B cell (primary cell): Measurements from ENCODE around the gene TBATA. TPM values are rescaled to one million over a fixed set of nuclear protein-coding genes. Genes with fewer than 3 reads are reported as not detected.

Experiments
- ATAC-seq: fragments of 200-7000 bp; cut with Tn5 transposase; one replicate; pipeline ENCODE4 v1.10.0; 2021; ENCODE audit warnings: low read depth, mild to moderate bottlenecking, moderate number of reproducible peaks, moderate library complexity
- CTCF ChIA-PET: fragments of 350-600 bp; sonication (Branson Sonifier 250); formaldehyde crosslinking; loops from one replicate; lab custom pipeline; 2021; ENCODE audit warnings: antibody characterized with exemption, inconsistent platforms; lab: Charles Lee
- POLR2A ChIA-PET: fragments of 350-600 bp; sonication (Branson Sonifier 250); formaldehyde crosslinking; loops from one replicate; lab custom pipeline; 2021; ENCODE audit warnings: antibody characterized with exemption; lab: Charles Lee
- DNase-seq: peaks from one replicate; pipeline ENCODE4 v3.0.0; 2013
- H2AFZ ChIP-seq: 2 replicates; pipeline ENCODE4 v1.6.1; 2012; ENCODE audit warnings: mild to moderate bottlenecking, low read depth, low read length; ENCODE audit not compliant: insufficient read depth, poor library complexity, severe bottlenecking
- H3K27ac ChIP-seq, 2 donors: 1 replicate in 1 of 2; 2 replicates in 1 of 2; pipeline ENCODE4 v1.5.1; 2012 to 2013; ENCODE audit warnings: low read length in 2 of 2, mild to moderate bottlenecking in 2 of 2, moderate library complexity in 1 of 2
- H3K27me3 ChIP-seq, 4 experiments: fragments of 200-600 bp in 1 of 4; sonication (generic) in 1 of 4; replicated peaks in 1 of 4; 1 replicate in 2 of 4; 2 replicates in 2 of 4; pipeline versions ENCODE4 v1.6.1 to v1.7.0; 2013 to 2016; ENCODE audit warnings: low read length in 3 of 4, mild to moderate bottlenecking in 2 of 4, mixed read lengths in 1 of 4, moderate library complexity in 1 of 4; ENCODE audit not compliant: insufficient read depth in 4 of 4, control insufficient read depth in 3 of 4; ENCODE audit errors: control extremely low read depth in 1 of 4
- H3K36me3 ChIP-seq, 2 experiments: replicated peaks in 1 of 2; 1 replicate in 1 of 2; 2 replicates in 1 of 2; pipeline versions ENCODE4 v1.6.1 to v1.7.1; 2013; ENCODE audit warnings: low read length in 1 of 2; ENCODE audit not compliant: insufficient read depth in 2 of 2, control insufficient read depth in 1 of 2; ENCODE audit errors: control extremely low read depth in 1 of 2, extremely low read depth in 1 of 2
- H3K4me1 ChIP-seq, 2 donors: fragments of 200-600 bp in 1 of 2; sonication (generic) in 1 of 2; 1 replicate in 1 of 2; 2 replicates in 1 of 2; pipeline versions ENCODE4 v1.5.1 to v1.6.1; 2013 to 2017; ENCODE audit warnings: low read length in 2 of 2; ENCODE audit not compliant: control insufficient read depth in 2 of 2, insufficient read depth in 2 of 2
- H3K4me2 ChIP-seq: replicated peaks from 2 replicates; pipeline ENCODE3; 2012; ENCODE audit warnings: mild to moderate bottlenecking, low read depth, low read length; ENCODE audit not compliant: poor library complexity, severe bottlenecking
- H3K4me3 ChIP-seq, 5 experiments: fragments of 200-600 bp in 1 of 5; sonication (generic) in 1 of 5; 1 replicate in 3 of 5; 2 replicates in 2 of 5; pipeline versions ENCODE4 v1.5.1 to v1.7.0; 2011 to 2016; ENCODE audit warnings: low read length in 4 of 5, mild to moderate bottlenecking in 4 of 5, low read depth in 2 of 5, control low read depth in 1 of 5, moderate library complexity in 1 of 5; ENCODE audit not compliant: insufficient read depth in 1 of 5; ENCODE audit errors: control extremely low read depth in 1 of 5, extremely low read depth in 1 of 5
- H3K79me2 ChIP-seq: fragments of 200-600 bp; sonication (generic); one replicate; pipeline ENCODE4 v1.6.0; 2016; ENCODE audit warnings: low read length; ENCODE audit not compliant: control insufficient read depth, insufficient read depth
- H3K9ac ChIP-seq: fragments of 200-600 bp; sonication (generic); 2 replicates; pipeline ENCODE4 v1.6.1; 2017; ENCODE audit warnings: mild to moderate bottlenecking, low read length, moderate library complexity
- H3K9me3 ChIP-seq, 3 donors: one replicate each; pipeline versions ENCODE4 v1.6.1 to v1.7.1; 2013; ENCODE audit warnings: low read length in 2 of 3; ENCODE audit not compliant: control insufficient read depth in 2 of 3, insufficient read depth in 1 of 3; ENCODE audit errors: control extremely low read depth in 1 of 3
- H4K20me1 ChIP-seq: 2 replicates; pipeline ENCODE4 v1.6.0; 2012; ENCODE audit warnings: mild to moderate bottlenecking, low read length; ENCODE audit not compliant: insufficient read depth, control insufficient read depth, poor library complexity, severe bottlenecking
- H3K27ac Mint-ChIP-seq: one replicate; pipeline ENCODE4 v1.8.0; 2021; ENCODE audit warnings: mixed read lengths
- H3K27me3 Mint-ChIP-seq: one replicate; pipeline ENCODE4 v1.8.0; 2021; ENCODE audit warnings: mixed read lengths
- H3K4me1 Mint-ChIP-seq: one replicate; pipeline ENCODE4 v1.8.0; 2021; ENCODE audit warnings: mixed read lengths
- H3K4me3 Mint-ChIP-seq: one replicate; pipeline ENCODE4 v1.8.0; 2021; ENCODE audit warnings: mixed read lengths
- H3K9me3 Mint-ChIP-seq: one replicate; pipeline ENCODE4 v1.8.0; 2022; ENCODE audit warnings: mixed read lengths; ENCODE audit not compliant: insufficient read depth
- EZH2 ChIP-seq: IDR thresholded peaks from 2 replicates; pipeline ENCODE4 v1.6.1; 2012; ENCODE audit warnings: borderline replicate concordance, low read depth, mild to moderate bottlenecking, moderate library complexity, low read length; ENCODE audit not compliant: insufficient read depth, poor library complexity, severe bottlenecking
- WGBS: methylation state at CpG from one replicate; pipeline ENCODE4 v1.1.5; 2013; ENCODE audit warnings: missing lambda C conversion rate; ENCODE audit not compliant: insufficient coverage; 5-methylcytosine and 5-hydroxymethylcytosine counted together
- intact Hi-C: fragments of 100-400 bp; cut with micrococcal nuclease; formaldehyde crosslinking; loops from one replicate; pipeline ENCODE4 v1.10.0; 2022
- polyA minus RNA-seq: library from RNA; depleted of rRNA, polyadenylated mRNA; stranded (reverse); fragments of >200 nt; gene quantifications from 2 replicates; pipeline ENCODE4 v1.2.3, GENCODE V29; 2012
- polyA plus RNA-seq: library from polyadenylated mRNA; depleted of rRNA; stranded (reverse); fragments of >200 nt; gene quantifications from 2 replicates; pipeline ENCODE4 v1.2.3, GENCODE V29; 2012
- total RNA-seq, 2 donors: library from RNA; stranded (reverse); fragments of 120-200 nt in 1 of 2; gene quantifications; 1 replicate in 1 of 2; 2 replicates in 1 of 2; pipeline versions ENCODE4 v1.2.3 to v1.2.4, GENCODE V29; 2013 to 2022
- TF ChIP-seq, protein P1 (sequence below): fragments of 200-600 bp; IDR thresholded peaks from one replicate; pipeline ENCODE4 v1.8.0; 2022; ENCODE audit warnings: antibody characterized with exemption, mild to moderate bottlenecking

Gene TBATA, protein sequence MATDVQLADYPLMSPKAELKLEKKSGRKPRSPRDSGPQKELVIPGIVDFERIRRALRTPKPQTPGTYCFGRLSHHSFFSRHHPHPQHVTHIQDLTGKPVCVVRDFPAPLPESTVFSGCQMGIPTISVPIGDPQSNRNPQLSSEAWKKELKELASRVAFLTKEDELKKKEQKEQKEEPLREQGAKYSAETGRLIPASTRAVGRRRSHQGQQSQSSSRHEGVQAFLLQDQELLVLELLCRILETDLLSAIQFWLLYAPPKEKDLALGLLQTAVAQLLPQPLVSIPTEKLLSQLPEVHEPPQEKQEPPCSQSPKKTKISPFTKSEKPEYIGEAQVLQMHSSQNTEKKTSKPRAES
- not detected in 2 replicates for total RNA-seq
- not detected for total RNA-seq (2013)
- polyA plus RNA-seq = not detected in 2 replicates
- polyA minus RNA-seq = not detected in 2 replicates

- Histone ChIP-seq H3K79me2 (no peaks in the 10 kb centered on the region), H3K4me1 (no peaks in the 10 kb centered on the region), H4K20me1 (no peaks in the 10 kb centered on the region), H3K4me3 (no peak within 1 kb of the TSS), H3K9ac (no peak within 1 kb of the TSS), H3K27ac (no peak within 1 kb of the TSS), H3K9me3 (no peaks in the 10 kb centered on the region), H3K4me2 (no peak within 1 kb of the TSS), H2AFZ (no peak within 1 kb of the TSS), H3K36me3 (no peaks in the 10 kb centered on the region), H3K27me3 (peaks cover 0 to 4% (median 0%) of the 10 kb centered on the region in 4 experiments)
- no peak within 1 kb of the TSS for H3K4me3 Mint-ChIP-seq
- CTCF ChIA-PET = no interaction called here
- no peaks in the 10 kb centered on the region for H3K9me3 Mint-ChIP-seq
- no peak within 1 kb of the TSS for H3K27ac Mint-ChIP-seq
- DNase-seq (no peak), ATAC-seq (no peak)
- no peaks in the 10 kb centered on the region for H3K4me1 Mint-ChIP-seq
- H3K27me3 Mint-ChIP-seq = peaks cover 7% of the 10 kb centered on the region
- WGBS = 27% methylated on average over 3 of the region's 4 CpGs
- TF ChIP-seq EZH2 = no peak
- TF ChIP-seq, protein P1, sequence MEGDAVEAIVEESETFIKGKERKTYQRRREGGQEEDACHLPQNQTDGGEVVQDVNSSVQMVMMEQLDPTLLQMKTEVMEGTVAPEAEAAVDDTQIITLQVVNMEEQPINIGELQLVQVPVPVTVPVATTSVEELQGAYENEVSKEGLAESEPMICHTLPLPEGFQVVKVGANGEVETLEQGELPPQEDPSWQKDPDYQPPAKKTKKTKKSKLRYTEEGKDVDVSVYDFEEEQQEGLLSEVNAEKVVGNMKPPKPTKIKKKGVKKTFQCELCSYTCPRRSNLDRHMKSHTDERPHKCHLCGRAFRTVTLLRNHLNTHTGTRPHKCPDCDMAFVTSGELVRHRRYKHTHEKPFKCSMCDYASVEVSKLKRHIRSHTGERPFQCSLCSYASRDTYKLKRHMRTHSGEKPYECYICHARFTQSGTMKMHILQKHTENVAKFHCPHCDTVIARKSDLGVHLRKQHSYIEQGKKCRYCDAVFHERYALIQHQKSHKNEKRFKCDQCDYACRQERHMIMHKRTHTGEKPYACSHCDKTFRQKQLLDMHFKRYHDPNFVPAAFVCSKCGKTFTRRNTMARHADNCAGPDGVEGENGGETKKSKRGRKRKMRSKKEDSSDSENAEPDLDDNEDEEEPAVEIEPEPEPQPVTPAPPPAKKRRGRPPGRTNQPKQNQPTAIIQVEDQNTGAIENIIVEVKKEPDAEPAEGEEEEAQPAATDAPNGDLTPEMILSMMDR = no peak
- intact Hi-C loops = no loop called here
- POLR2A ChIA-PET = no interaction called here
These were observed at the start of gene TBATA for GRCh38 chr10:70785190-70785589. Gene TBATA, minus strand, starts transcription at chr10:70785377. Its CDS starts 1,998 bp downstream, at chr10:70783379.
